ENCODE data around the gene PITX1.

DNA sequence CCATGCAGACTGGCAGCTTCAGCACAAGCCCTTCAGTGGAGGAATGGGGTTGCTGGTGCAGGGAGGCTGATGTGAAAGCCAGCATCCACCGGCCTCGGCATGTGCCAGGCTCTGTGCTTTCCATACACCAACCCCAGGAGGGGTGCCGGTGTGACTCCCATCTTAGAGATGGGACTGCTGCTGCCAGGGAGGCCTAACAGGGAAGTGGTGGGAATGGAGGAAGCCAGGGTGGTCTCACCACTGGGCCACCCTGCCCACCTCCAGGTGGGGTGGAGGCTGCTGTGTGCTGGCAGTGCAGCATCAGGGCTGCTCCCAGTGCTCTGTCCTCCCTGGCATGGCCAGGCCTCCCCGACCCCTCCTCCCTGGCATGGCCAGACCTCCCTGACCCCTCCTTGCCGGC is 32.8 kb upstream of the PITX1 start:
- TF ChIP-seq SIN3A (IDR thresholded peaks at IDR 0.05; ENCODE audit: borderline replicate concordance, insufficient read depth, low read length): no peak
- TF ChIP-seq, protein P1, sequence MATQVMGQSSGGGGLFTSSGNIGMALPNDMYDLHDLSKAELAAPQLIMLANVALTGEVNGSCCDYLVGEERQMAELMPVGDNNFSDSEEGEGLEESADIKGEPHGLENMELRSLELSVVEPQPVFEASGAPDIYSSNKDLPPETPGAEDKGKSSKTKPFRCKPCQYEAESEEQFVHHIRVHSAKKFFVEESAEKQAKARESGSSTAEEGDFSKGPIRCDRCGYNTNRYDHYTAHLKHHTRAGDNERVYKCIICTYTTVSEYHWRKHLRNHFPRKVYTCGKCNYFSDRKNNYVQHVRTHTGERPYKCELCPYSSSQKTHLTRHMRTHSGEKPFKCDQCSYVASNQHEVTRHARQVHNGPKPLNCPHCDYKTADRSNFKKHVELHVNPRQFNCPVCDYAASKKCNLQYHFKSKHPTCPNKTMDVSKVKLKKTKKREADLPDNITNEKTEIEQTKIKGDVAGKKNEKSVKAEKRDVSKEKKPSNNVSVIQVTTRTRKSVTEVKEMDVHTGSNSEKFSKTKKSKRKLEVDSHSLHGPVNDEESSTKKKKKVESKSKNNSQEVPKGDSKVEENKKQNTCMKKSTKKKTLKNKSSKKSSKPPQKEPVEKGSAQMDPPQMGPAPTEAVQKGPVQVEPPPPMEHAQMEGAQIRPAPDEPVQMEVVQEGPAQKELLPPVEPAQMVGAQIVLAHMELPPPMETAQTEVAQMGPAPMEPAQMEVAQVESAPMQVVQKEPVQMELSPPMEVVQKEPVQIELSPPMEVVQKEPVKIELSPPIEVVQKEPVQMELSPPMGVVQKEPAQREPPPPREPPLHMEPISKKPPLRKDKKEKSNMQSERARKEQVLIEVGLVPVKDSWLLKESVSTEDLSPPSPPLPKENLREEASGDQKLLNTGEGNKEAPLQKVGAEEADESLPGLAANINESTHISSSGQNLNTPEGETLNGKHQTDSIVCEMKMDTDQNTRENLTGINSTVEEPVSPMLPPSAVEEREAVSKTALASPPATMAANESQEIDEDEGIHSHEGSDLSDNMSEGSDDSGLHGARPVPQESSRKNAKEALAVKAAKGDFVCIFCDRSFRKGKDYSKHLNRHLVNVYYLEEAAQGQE (IDR thresholded peaks at IDR 0.05; ENCODE audit: insufficient read depth in 1 of 2, low read depth in 2 of 2, low read length in 2 of 2): no peak
- TF ChIP-seq TAF1 (IDR thresholded peaks at IDR 0.05; ENCODE audit: borderline replicate concordance, insufficient read depth, low read length): no peak
- no peak for TF ChIP-seq POLR2AphosphoS5 (IDR thresholded peaks at IDR 0.05; ENCODE audit: low read depth, low read length)

Data from PFSK-1 (cell line).